Spleen (tissue), 11 donors: ENCODE data around the gene FAT3. TPM values are rescaled to one million over a fixed set of nuclear protein-coding genes. Genes with fewer than 3 reads are reported as not detected.

Experiments
- DNase-seq: peaks from one replicate; pipeline ENCODE4 v3.0.0-alpha.2; 2020
- H3K27ac ChIP-seq, 8 donors: fragments of 200-600 bp; sonication (generic) in 7 of 8; 1 replicate in 4 of 8; 2 replicates in 4 of 8; pipeline versions ENCODE4 v1.5.0 to v1.8.0; 2016 to 2021; ENCODE audit warnings: inconsistent platforms in 4 of 8, mild to moderate bottlenecking in 4 of 8, moderate library complexity in 1 of 8
- H3K27me3 ChIP-seq, 7 donors: fragments of 200-600 bp; sonication (generic) in 6 of 7; replicated peaks in 1 of 7; 1 replicate in 4 of 7; 2 replicates in 3 of 7; pipeline versions ENCODE4 v1.5.0 to v1.8.0; 2016 to 2021; ENCODE audit warnings: inconsistent platforms in 3 of 7, mild to moderate bottlenecking in 1 of 7
- H3K36me3 ChIP-seq, 6 donors: fragments of 200-600 bp; sonication (generic) in 5 of 6; 1 replicate in 4 of 6; 2 replicates in 2 of 6; pipeline versions ENCODE4 v1.5.0 to v1.8.0; 2016 to 2021; ENCODE audit warnings: inconsistent platforms in 2 of 6
- H3K4me1 ChIP-seq, 6 donors: fragments of 200-600 bp; sonication (generic) in 5 of 6; 1 replicate in 3 of 6; 2 replicates in 3 of 6; pipeline versions ENCODE4 v1.5.0 to v1.8.0; 2016 to 2021; ENCODE audit warnings: inconsistent platforms in 3 of 6
- H3K4me3 ChIP-seq, 8 donors: fragments of 200-600 bp; sonication (generic) in 7 of 8; 1 replicate in 4 of 8; 2 replicates in 4 of 8; pipeline versions ENCODE4 v1.5.0 to v1.8.0; 2016 to 2021; ENCODE audit warnings: inconsistent platforms in 4 of 8, mild to moderate bottlenecking in 4 of 8, moderate library complexity in 2 of 8
- H3K9me3 ChIP-seq, 8 donors: fragments of 200-600 bp; sonication (generic) in 7 of 8; 1 replicate in 4 of 8; 2 replicates in 4 of 8; pipeline versions ENCODE4 v1.5.0 to v1.8.0; 2016 to 2021; ENCODE audit warnings: inconsistent platforms in 4 of 8
- POLR2A ChIP-seq, 3 donors: fragments of 450-650 bp; IDR thresholded peaks; one replicate each; pipeline ENCODE4 v1.5.1; 2017; ENCODE audit warnings: antibody characterized with exemption in 3 of 3, mild to moderate bottlenecking in 1 of 3
- POLR2AphosphoS5 ChIP-seq, 3 donors: sonication (generic); formaldehyde crosslinking; IDR thresholded peaks; one replicate each; pipeline ENCODE4 v1.5.1; 2017; ENCODE audit warnings: antibody characterized with exemption in 3 of 3
- WGBS, 5 donors: extraction: QIAGEN DNeasy Blood & Tissue Kit in 3 of 5; methylation state at CpG; one replicate each; pipeline versions ENCODE4 v1.1.5 to v1.1.7; 2013 to 2018; 5-methylcytosine and 5-hydroxymethylcytosine counted together
- intact Hi-C: fragments of 100-400 bp; cut with DNase I; formaldehyde crosslinking; loops from one replicate; pipeline ENCODE4 v1.15.0; 2023; ENCODE audit warnings: low total_unique reads
- polyA plus RNA-seq, 3 donors: library from polyadenylated mRNA; stranded (reverse); fragments of 200-250 nt; gene quantifications; one replicate each; pipeline ENCODE4 v1.2.1, GENCODE V29; 2013
- total RNA-seq, 7 donors: library from RNA; depleted of rRNA in 3 of 7; stranded (reverse); fragments of >200 nt in 3 of 7; fragmentation: NEBNext Ultra II Directional in 4 of 7; extraction: Animal tissue kit (Norgen Biotek cat#: 25700) in 4 of 7; gene quantifications; one replicate each; pipeline versions ENCODE4 v1.1.0 to v1.2.1, GENCODE V29; 2016 to 2021
- TF ChIP-seq, protein P1 (sequence below), 11 experiments: fragments of 200-600 bp in 7 of 11; fragments of 450-650 bp in 4 of 11; sonication (generic) in 4 of 11; IDR thresholded peaks in 8 of 11; conservative IDR thresholded peaks in 3 of 11; 1 replicate in 7 of 11; 2 replicates in 4 of 11; pipeline versions ENCODE4 v1.4.0 to v1.8.0; 2016 to 2021; ENCODE audit warnings: antibody characterized with exemption in 11 of 11, inconsistent platforms in 4 of 11, mild to moderate bottlenecking in 1 of 11
- donor health status: healthy with polysubstance abuse.
- donor health status: DM: no; HTN: no; CAD: no; lungs with moderate emphysema.
- donor health status: DM: no; HTN: no; CAD: no.
- donor health status: Bipolar disorder and iron deficiency.
- donor health status: healthy.
- donor health status: DM: no; HTN: no; CAD: no.
- donor health status: DM: yes; HTN: yes; CAD: no.

FAT3 gene
- total and polyA plus RNA-seq, 10 donors = 0.02 to 0.57 (median 0.25) TPM

DNA sequence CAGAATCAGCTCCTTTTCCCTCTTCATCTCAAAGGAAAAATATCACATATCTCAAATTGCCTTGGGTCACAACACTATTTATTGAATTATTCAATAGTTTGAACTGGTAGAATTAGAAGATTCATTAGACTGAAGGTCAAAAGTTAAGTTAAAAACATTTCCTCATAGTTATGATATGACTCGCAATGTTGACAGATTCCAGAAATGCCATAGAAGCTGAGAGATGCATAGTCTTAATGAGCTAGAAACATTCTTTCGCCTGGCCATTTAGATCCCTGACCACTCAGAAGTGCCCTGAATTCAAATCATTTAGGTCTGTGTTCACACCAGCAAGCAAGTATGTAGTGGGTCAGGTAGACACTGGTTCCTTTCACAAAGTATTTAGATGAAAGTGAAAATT lies 44.4 kb downstream of the FAT3 start:
- 73 to 78% (median 75%) methylated on average over 2 of the region's 2 CpGs for WGBS, 5 donors
- no peaks in the 10 kb centered on the region for H3K9me3 ChIP-seq
- H3K27me3 ChIP-seq = no peaks in the 10 kb centered on the region
- no peak overlapping the region for H3K4me3 ChIP-seq
- no peak overlapping the region for H3K27ac ChIP-seq
- no peak for DNase-seq
- H3K4me1 ChIP-seq = no peaks in the 10 kb centered on the region
- no peaks in the 10 kb centered on the region for H3K36me3 ChIP-seq
- TF ChIP-seq POLR2AphosphoS5 (IDR thresholded peaks at IDR 0.05) = no peak
- TF ChIP-seq POLR2A (IDR thresholded peaks at IDR 0.05) = no peak
- TF ChIP-seq, protein P1, sequence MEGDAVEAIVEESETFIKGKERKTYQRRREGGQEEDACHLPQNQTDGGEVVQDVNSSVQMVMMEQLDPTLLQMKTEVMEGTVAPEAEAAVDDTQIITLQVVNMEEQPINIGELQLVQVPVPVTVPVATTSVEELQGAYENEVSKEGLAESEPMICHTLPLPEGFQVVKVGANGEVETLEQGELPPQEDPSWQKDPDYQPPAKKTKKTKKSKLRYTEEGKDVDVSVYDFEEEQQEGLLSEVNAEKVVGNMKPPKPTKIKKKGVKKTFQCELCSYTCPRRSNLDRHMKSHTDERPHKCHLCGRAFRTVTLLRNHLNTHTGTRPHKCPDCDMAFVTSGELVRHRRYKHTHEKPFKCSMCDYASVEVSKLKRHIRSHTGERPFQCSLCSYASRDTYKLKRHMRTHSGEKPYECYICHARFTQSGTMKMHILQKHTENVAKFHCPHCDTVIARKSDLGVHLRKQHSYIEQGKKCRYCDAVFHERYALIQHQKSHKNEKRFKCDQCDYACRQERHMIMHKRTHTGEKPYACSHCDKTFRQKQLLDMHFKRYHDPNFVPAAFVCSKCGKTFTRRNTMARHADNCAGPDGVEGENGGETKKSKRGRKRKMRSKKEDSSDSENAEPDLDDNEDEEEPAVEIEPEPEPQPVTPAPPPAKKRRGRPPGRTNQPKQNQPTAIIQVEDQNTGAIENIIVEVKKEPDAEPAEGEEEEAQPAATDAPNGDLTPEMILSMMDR (IDR thresholded peaks at IDR 0.05 in 8 of 11, conservative IDR thresholded peaks at IDR 0.05 in 3 of 11) = no peak
- intact Hi-C loops = no loop called here

- TF ChIP-seq POLR2A (IDR thresholded peaks at IDR 0.05) (no peak), POLR2AphosphoS5 (IDR thresholded peaks at IDR 0.05) (no peak)
- TF ChIP-seq, protein P1 (IDR thresholded peaks at IDR 0.05 in 8 of 11, conservative IDR thresholded peaks at IDR 0.05 in 3 of 11) = no peak
- 71 to 87% (median 74%) methylated on average over 2 of the region's 2 CpGs for WGBS, 5 donors
- Histone ChIP-seq H3K9me3 (no peaks in the 10 kb centered on the region), H3K36me3 (no peaks in the 10 kb centered on the region), H3K27me3 (no peaks in the 10 kb centered on the region), H3K4me1 (no peaks in the 10 kb centered on the region), H3K4me3 (no peak overlapping the region), H3K27ac (no peak overlapping the region)
- no peak for DNase-seq
- intact Hi-C loops = no loop called here
Measured at GRCh38 chr11:92269841-92270240, 45.2 kb downstream of the FAT3 start.

- Histone ChIP-seq H3K4me3 (no peak overlapping the region), H3K27ac (no peak overlapping the region), H3K4me1 (no peaks in the 10 kb centered on the region), H3K9me3 (no peaks in the 10 kb centered on the region), H3K36me3 (no peaks in the 10 kb centered on the region), H3K27me3 (no peaks in the 10 kb centered on the region)
- TF ChIP-seq POLR2A (IDR thresholded peaks at IDR 0.05) (no peak), POLR2AphosphoS5 (IDR thresholded peaks at IDR 0.05) (no peak)
- TF ChIP-seq, protein P1 (IDR thresholded peaks at IDR 0.05 in 8 of 11, conservative IDR thresholded peaks at IDR 0.05 in 3 of 11) = no peak
- 84 to 86% (median 85%) methylated on average over 3 of the region's 3 CpGs for WGBS, 5 donors
- intact Hi-C loops = no loop called here
- no peak for DNase-seq
Measured at GRCh38 chr11:92272651-92273050, 48.0 kb downstream of the FAT3 start.
